GM12801 (cell line): ENCODE data around the gene FAM184A.

Experiments used
- TF ChIP-seq, protein P1 (sequence below): IDR thresholded peaks from one replicate; pipeline ENCODE4 v1.5.1; 2011; ENCODE audit warnings: control low read depth; ENCODE audit not compliant: insufficient read length; ENCODE audit errors: extremely low read depth

FAM184A gene

GRCh38 chr6:119061215-119061614 is 17.2 kb downstream of the FAM184A start:
- TF ChIP-seq, protein P1, sequence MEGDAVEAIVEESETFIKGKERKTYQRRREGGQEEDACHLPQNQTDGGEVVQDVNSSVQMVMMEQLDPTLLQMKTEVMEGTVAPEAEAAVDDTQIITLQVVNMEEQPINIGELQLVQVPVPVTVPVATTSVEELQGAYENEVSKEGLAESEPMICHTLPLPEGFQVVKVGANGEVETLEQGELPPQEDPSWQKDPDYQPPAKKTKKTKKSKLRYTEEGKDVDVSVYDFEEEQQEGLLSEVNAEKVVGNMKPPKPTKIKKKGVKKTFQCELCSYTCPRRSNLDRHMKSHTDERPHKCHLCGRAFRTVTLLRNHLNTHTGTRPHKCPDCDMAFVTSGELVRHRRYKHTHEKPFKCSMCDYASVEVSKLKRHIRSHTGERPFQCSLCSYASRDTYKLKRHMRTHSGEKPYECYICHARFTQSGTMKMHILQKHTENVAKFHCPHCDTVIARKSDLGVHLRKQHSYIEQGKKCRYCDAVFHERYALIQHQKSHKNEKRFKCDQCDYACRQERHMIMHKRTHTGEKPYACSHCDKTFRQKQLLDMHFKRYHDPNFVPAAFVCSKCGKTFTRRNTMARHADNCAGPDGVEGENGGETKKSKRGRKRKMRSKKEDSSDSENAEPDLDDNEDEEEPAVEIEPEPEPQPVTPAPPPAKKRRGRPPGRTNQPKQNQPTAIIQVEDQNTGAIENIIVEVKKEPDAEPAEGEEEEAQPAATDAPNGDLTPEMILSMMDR: no peak

GRCh38 chr6:119060255-119060907 is 18.1 kb downstream of the FAM184A start:
- TF ChIP-seq, protein P1: no peak

GRCh38 chr6:119055069-119055468 is 23.4 kb downstream of the FAM184A start:
- TF ChIP-seq, protein P1: no peak

- TF ChIP-seq, protein P1: no peak
Observed at GRCh38 chr6:119052987-119053386, 25.5 kb downstream of the FAM184A start.

- TF ChIP-seq, protein P1: no peak
Observed at GRCh38 chr6:119052292-119052889, 26.1 kb downstream of the FAM184A start.

GRCh38 chr6:119044255-119044654 is 34.2 kb downstream of the FAM184A start:
- TF ChIP-seq, protein P1: no peak

- TF ChIP-seq, protein P1: no peak
Observed at GRCh38 chr6:119043783-119044182, 34.7 kb downstream of the FAM184A start.
